Activated CD4-positive, alpha-beta T cell treated with anti-CD3 and anti-CD28 coated beads, Interleukin-2, Interleukin-4, amounts not matched to agents 100 ng/mL and 50 ng/mL, durations not matched to agents 16 hours and 8 hours (primary cell): ENCODE results near the gene TMEM54.

Source experiments
- DNase-seq: peaks from one replicate; pipeline ENCODE4 v3.0.0-alpha.2; 2020; ENCODE audit warnings: low spot score

Gene TMEM54

DNA sequence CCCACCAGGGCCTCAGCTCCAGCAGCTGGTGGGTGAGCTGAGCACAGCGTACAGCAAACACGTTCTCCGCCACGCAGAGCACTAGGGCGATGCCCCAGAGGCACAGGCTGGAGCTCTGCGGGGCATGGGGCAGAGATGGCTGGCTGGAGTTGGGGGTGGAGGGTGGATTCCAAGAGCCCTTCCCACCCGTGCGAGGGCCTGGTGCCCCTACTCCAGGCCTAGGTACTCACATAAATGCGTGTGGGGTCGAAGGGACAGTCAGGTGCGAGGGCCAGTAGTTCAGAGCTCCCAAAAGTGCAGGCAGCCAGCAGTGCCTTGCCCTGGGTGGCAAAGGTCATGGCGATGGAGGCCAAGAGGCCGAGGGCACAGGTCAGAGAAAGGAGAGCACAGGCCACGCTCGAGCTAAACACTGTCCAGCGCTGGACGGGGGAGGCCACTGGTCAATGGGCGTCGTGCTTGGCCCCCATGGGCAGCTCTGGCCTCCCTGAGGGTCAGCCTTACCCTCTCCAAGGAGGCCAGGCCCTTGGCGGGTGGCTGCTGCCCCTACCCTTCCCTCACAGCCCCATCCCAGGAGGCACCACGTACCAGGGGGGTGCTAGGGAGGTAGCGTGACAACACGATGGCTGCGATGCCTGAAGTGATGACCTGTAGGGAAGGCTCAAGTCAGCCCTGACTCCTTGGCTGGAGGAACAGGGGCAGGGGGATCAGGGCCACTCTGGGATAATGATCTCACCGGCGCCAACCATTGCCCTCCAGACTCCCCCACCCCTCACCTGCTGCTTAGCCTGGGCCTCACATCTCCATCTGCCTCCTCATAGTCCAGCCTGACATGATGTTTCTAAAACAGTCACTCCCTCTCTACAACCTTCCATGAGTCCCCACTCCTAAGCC is 5.6 kb downstream of the TMEM54 start:
- no peak for DNase-seq

DNA sequence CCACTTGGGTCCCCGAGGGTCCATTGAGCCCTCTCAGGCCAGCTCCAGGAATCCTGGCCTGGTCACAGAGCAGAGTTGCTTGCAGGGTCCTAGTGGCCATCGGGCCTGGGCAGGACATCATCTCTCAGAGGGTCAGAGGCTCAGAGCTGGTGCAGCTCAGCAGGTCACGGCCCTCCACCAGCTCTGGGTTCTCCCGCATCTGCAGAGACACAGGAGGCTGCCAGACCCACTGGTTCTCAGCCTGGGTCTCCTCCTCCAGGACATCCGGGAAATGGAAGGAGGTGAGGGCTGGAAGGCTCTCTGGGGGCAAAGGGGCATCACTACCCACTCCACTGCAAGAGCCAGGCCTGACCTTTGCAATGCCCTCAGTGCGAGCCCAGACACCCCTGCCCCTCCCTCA is 6.5 kb downstream of the TMEM54 start:
- no peak for DNase-seq

DNA sequence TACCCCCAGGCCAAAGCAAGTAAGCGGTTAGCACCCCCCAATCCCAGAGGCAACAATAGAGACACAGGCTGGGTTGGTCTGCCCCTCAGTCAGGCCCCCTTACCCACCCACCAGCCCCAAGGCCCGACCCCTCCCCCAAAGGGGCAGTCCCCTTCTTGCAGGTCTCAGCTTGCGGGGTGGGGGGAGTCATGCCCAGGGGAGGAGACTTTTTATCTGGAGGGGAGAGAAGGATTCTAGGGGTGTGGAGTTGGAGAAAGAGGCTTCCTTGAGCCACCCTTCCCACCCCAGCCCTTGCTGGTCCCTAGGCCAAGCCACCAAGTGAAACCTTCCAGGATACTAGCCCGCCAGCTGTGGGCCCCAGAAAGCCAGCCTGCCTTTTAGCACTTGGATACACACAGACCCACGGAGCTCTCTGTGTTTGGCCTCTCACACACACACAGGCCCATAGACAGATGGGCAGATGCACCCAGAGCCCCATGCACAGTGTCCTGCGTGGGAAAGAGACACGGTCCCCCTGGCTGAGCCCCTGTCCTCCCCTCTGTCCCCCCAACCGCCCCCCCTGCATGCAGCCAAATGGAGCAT is 7.1 kb downstream of the TMEM54 start:
- DNase-seq: no peak

DNA sequence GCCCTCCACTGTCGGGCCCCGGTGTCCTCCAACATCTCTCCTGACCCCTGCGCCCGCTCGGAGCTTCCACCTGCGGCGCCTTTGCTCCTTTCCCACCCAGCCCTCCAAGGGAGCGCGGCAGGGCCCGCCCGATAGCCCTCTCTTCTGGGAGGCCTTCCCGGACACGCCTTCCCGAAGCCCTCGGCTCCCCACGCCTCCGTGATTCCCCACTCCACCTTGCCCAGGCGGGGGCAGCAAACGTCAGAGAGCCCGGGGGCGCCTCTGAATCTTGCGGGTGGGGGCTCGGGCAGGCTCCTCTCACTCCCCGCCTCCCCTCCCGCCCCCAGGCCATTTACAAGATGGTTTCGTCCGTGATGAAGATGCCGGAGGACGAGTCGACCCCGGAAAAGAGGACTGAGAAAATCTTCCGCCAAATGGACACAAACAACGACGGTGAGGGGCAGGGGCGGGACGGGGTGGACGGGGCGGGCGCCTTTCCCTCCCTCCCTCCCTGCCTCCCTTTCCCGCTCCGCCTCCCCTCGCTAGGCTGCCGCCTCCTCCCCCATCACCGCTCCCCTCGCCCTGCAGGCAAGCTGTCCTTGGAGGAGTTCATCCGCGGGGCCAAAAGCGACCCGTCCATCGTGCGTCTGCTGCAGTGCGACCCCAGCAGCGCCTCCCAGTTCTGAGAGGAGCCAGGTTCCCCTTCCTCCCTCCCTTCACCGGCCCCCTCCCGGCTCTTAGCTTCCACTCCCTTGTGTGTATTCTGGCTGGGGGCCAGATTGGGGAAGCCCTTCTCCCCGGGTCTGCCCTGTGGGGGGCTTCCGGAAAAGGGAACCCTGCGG is 7.8 kb downstream of the TMEM54 start:
- DNase-seq: no peak

DNA sequence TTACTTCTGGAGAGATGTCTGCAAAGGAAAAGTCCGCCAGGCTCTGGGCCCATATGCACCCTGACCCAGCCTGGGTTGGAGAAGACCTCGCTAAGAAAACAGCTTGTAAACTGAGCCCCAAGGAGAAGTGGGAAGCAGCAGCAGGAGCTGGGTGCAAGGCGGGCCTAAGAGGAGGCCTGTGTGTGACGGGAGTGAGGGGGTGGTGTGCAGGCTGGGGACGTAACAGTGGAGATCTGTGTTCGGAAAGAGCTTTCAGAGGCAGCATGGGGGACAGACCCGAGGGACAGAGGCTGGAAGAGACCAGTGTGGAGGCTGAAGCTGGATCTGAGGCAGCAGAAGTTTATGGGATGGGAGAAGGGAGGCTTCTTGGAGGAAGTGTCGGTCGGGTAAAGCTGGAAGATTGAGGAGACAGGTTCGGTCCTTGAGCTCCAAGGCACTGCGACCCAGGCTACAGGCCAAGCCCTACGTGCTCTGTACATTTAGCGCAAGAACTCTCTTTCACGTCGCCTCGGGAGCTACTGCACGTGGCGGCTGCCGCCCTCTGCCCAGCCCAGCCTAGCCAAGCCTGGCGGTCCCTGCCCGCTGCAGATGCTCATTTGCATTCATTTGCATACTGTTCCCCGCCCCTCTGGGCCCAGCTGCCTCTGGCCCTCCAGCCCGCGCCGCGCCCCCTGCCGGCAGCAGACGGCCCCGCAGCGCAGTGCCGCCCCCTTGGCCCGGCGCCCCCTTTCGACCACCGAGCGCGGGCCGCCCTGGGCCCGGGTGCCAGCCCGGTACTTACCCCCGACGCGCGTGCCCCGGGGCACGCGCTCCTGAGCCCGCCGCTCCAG is 8.6 kb downstream of the TMEM54 start:
- peak; percentile 16 for DNase-seq

DNA sequence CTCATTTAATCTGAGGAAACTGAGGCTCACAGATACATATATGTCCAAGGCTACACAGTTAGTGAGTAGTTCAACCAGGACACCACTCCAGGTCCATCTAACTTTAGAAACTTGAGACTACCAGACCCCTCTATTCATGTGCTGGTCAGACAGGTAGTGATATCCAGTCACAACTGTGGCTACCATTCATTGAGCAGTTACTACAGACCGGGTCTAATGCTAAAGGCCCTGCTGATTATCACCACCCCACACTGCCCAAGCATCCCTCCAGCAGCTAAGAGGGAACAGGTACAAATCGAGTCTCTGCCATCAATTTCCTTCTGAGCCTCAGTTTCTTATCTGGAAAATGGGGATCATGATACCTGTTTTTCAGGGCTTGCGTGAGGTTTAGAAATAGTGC is 9.6 kb downstream of the TMEM54 start:
- DNase-seq: no peak

DNA sequence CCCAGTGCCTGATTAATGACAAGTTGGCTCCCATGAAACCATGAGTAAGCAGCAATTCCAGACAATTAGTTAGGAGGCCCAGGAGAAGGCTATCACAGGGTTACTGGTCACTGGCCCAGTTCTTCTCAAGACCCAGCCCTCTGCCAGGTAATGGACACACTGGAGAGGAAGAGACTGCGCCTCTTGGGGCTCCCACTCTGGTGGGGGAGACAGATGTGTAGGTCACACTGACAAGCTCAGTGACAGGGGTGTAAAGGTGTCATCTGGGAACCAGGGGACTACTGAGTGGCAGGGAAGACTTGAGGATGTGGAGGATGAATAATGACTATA is 10.0 kb downstream of the TMEM54 start:
- DNase-seq: no peak

DNA sequence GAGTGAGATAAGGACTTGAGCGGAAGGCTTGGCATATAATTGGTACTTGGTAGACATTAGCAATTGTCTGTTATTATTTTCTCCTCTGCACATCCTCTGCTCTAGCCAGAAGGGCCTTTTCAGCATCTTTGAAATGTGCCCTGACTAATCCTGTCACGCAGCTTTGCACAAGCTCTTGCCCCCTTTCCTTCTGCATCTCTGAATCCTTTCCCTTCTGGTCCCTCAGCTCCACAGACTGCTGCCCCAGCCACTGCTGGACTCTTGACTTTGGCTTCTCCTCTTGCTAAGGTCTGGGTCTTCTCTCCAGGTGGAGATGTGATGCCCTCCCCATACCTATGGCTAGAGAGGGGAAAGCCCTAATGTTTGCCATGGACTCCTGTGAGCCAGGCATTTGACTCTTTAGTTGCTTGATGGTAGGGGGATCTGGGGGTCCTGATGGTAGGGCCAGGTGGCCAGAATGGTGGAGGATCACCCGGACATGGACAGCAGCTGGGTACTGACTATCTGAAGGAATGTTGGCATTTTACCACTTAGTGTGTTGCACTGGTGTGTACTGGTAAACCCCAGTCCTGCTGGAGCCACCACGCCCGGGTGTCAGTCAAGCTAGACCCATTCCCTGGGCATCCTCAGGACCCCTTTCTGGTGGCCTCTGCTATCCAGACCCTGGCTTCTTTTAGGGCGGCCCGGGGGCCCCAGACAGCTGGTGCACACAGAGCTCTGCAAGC is 10.5 kb downstream of the TMEM54 start:
- no peak for DNase-seq

DNA sequence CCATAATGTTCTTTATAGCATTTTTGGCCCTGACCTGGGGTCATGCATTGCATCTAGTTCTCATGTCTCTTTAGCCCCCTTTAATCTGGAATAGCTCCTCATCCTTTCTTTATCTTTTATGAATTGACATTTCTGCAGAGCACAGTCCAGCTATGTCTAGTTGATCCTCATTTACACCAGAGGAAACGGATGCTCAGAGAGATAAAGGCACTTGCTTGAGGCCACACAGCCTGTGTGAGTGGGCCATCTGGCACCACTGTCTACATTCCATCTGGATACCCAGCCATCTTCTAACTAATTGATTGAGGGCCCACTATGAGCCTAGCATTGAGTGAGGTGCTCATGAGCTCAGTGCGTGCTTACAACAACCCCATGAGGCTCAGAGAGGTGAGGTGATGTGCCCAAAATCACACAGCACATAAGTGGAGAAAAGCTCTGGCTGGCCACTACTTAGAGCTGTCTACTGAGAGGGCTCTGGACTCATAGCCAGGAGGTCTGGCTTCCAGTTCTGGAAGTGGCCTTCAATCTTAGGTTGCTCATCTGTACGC is 11.4 kb downstream of the TMEM54 start:
- DNase-seq: no peak

DNA sequence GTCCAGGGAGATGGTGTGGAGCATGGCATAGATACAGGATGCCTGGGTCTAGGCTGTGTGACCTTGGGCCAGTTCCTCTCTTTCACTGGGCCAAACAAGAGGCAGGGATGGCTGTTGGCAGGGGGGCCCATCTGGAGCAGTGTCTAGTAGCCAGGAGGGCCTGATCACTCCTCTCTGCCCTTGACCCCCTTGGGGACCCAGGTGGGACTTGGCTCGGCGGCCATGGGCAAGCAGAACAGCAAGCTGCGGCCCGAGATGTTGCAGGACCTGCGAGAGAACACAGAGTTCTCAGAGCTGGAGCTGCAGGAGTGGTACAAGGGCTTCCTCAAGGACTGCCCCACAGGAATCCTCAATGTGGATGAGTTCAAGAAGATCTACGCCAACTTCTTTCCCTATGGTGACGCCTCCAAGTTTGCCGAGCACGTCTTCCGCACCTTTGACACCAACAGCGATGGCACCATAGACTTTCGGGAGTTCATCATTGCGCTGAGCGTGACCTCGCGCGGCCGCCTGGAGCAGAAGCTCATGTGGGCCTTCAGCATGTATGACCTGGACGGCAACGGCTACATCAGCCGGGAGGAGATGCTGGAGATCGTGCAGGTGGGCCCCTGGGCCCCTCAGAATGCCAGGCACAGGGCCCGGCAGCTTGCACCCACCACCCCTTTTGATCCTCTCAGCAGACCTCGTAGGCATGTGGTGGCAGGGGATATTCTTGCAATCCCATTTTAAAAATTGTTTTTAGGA is 12.3 kb downstream of the TMEM54 start:
- DNase-seq: no peak

DNA sequence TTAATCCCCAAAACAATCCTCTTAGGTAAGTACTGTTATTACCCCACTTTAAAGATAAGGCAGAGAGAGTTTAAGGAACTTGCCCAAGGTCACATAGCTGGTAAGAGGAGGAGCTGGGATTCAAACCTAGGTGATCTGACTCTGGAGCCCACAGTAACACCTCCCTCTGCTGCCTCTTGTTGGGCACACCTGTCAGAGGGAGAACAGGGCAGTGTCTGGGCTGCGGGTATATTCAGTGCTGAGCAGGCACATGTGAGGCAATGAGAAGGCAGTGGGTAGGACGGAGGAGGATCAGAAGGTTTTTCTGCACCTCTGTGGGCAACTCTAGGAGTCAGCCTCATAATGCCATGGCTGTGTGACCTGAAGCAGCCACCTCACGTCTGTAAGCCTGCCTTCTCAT is 13.1 kb downstream of the TMEM54 start:
- DNase-seq: no peak

DNA sequence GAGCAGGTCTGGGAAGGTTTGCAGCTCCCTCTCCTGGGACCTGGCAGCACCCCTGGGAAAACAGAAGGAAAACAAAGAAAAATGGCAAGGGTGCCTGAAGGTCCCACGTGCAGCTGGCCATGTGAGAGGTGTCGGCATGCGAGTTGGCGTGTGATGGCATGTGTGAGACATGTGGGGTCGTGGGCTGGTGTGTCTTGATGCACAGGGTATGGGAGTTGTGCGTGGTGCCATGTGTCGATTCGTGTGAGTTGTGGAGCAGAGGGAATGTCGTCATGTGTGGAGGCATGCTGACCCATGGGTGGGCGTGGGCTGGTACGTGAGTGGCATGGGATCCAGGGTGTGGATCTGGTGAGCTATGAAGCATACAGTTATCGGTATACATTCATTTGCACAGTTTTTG is 13.6 kb downstream of the TMEM54 start:
- no peak for DNase-seq

DNA sequence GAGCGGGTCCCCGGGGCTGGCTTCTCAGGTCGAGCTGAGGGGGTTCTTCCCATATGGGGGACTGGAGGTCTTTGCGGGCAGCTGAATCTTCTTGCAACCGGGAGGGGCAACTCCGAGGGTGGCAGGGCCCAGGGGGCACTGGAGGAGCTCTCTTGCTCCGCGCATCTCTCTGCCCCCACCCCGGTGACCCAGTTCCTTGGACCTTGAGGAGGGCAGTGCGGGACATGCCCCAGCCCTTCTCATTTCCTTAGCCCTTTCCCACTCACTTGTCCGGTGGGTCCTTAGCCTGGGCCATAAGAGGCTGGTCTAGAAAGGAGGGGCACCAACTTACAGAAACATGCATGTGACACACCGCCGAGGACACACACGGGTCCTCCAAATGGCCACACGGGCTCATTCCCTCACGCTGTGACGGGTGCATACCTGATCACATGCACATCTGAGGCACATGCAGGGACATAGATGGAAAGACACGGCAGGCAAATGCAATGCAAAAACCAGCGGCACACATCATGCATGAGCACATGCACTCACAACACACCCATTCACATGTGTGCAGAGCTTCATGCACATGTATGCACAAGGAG is 14.3 kb downstream of the TMEM54 start:
- no peak for DNase-seq

DNA sequence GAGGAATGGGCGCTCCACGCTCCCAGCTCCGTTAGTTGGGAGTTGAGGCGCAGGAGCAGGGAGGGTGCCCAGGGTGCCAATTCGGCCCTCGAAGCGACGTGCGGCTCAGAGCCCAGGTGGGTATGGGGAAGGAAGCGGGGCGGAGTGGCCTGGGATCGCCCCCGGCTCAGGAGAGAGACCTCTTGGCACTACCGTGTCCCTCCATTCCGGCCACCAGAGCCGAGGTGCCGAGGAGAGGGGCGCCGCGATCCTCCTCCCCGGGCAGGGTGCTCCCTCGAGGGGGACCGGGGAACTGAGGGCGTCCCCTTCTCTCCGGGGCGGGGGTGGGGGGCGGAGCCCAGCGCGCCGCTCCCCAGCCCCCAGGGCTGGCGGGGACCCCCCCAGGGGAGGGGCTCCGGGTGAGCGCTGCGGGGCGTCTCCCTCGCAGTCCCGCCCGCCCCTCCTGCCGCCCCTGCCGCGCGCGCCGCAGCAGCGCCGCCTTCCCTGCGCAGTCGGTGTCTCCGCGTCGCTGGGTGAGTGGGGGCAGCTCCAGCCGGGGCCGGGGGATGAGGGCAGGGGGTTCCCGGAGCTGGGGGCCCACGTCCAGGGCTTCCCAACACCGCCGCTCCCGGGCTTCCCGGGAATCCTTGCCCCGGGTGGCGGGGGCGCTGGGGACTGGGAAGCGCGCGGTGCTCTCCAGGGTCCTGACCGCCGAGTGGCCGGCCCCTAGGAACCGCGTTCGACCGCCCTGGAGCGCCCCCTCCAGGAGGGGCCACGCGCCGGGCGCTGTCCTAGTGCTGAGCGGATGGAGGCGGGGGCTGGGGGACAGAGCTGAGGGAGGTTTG is 15.0 kb downstream of the TMEM54 start, which contains the start of gene HPCA:
TSS of gene HPCA (plus strand) at position 488 of the 824 bp plus-strand sequence. CDS start 2,408 bp downstream, outside the sequence.
- peak; percentile 30 for DNase-seq

DNA sequence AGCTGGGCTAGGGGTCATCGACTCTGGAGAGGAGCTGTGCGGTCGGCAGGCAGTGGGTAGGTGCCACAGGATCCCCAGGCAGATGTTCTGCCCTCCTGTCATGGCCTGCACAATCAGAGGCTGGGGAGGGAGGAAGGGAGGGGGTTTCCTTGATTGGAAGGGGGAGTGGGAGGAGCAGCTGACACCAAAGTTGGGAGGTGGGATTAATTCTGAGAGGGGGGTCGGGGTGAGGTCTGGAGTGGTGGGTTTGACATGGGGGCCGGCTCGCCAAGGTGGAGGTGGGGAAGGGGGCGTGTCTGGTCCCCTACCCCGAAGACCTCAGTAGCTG is 15.5 kb downstream of the TMEM54 start:
- no peak for DNase-seq

DNA sequence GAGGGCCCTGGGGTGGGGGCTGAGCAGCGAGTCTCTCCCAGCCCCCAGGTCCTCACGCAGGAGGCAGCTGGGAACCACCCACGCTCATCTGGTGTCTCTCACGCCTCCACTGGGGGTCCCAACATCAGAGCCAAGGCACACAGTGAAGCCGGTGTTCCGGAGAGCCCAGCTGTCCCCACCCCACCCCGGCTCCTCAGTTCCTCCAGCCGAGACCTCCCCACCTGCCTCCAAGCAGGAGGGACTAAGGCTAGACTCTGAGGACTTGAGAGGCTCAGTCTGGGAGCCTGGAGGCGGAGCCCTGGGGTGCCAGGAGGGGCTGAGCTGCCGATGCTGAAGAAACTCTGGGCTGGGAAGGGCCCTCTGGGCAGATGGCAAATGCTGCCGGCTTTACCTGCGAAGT is 16.5 kb downstream of the TMEM54 start:
- DNase-seq: no peak

DNA sequence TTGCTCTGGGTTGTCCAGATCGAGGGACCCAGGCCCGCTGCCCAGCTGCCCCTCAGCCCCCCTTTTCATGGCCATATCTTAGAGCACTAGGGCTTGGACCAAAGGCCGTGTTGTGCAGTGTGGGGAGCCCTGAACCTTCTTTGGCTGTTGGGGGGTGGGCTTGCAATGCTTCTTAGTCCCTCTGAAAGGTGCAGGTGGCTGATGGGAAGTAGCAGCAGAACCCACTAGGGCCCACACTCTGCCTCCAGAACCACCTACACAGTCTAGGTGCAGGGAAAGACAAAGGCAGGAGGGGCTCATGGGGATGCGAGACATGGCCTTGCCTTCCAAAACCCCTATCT is 17.2 kb downstream of the TMEM54 start:
- DNase-seq: no peak

DNA sequence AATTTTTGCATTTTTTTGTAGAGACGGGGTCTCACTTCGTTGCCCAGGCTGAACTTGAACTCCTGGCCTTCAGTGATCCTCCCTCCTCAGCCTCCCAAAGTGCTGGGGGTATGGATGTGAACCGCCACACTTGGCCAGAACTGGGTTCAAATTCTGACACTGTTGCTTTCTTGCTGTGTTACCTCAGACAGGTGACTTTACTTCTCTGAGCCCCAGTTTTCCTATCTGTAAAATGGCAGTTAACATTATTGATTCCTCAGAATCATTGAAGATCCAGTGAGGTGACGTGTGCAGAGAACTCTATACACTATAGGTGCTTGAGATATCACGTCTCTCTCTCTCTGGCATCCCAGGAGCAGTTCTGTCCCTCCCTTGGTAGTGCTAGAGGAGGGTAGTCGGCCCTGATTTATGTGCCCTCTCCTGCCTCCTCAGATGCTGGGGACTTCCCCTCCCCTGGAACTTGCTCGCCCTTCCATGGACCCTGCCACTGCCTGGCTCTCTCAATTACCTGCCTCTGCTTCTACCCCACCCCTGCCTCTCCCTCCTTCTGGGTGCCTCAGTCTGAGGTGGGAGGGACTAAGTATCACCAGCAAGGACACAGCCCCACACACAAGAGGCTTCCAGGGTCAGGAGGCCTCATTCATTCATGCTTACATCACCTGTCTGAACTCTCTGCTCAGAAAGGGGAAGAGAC is 17.7 kb downstream of the TMEM54 start:
- no peak for DNase-seq
